ENCODE measurements around the gene KRTAP13-1. TPM values are rescaled to one million over a fixed set of nuclear protein-coding genes. Genes with fewer than 3 reads are reported as not detected.

KRTAP13-1 gene
- total RNA-seq, 1 experiment from 2014 or later = not detected

DNA sequence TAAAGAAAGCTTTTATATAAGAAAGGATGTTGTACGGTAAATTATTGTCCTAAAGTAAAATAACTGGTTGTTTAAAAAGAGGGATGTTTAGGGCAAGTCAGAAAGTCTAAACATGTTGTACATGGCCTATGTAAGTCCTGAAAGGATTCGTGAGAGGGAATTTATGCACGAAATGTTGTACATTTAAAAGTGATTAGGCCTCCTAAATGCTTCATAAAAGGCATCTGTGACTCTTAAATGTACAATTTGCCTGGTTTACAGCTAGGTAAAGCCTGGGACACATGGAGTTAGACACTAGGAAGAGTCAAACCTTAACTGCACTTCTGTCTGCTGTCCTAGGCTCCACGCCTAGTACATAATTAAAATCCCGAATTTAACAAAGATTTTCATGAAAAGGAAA is 20.2 kb downstream of the KRTAP13-1 start:
- in situ Hi-C loops (cut with HindIII; ENCODE audit: low pct_unique_long_range_greater_than_20kb, low sequenced_read_pairs) (no loop called here), intact Hi-C loops (cut with micrococcal nuclease; ENCODE audit: unreplicated experiment) (no loop called here)
- Histone ChIP-seq H3K27me3 (ENCODE audit: control insufficient read depth, insufficient read depth, low read length) (no peaks in the 10 kb centered on the region), H3K27ac (ENCODE audit: low read length) (no peak overlapping the region), H3K4me3 (ENCODE audit: low read depth in 2 of 2, low read length in 2 of 2) (no peak overlapping the region), H3K9me3 (ENCODE audit: control insufficient read depth, insufficient read depth, low read depth, low read length) (no peaks in the 10 kb centered on the region), H3K4me1 (ENCODE audit: control insufficient read depth, insufficient read depth, low read length) (no peaks in the 10 kb centered on the region), H3K36me3 (ENCODE audit: control insufficient read depth, insufficient read depth, low read length) (no peaks in the 10 kb centered on the region)
- DNase-seq (ENCODE audit: low read depth, low spot score) (no peak), ATAC-seq (no peak)
- TF ChIP-seq REST (IDR thresholded peaks at IDR 0.05; ENCODE audit: insufficient read depth in 1 of 2, low read depth in 2 of 2, low read length in 1 of 2) = no peak
- POLR2A ChIA-PET = no interaction called here
- no TSS peak for BruUV-seq (replicated peaks)
- CTCF ChIA-PET = no interaction called here

GRCh38 chr21:30425826-30426225 is 30.0 kb downstream of the KRTAP13-1 start, which contains the start of gene KRTAP13-3:
TSS of gene KRTAP13-3 (minus strand) at chr21:30425926. CDS start at chr21:30425912, 14 bp downstream.
- Histone ChIP-seq H3K9me3 (ENCODE audit: control insufficient read depth, insufficient read depth, low read depth, low read length) (no peaks in the 10 kb centered on the region), H3K4me1 (ENCODE audit: control insufficient read depth, insufficient read depth, low read length) (no peaks in the 10 kb centered on the region), H3K27me3 (ENCODE audit: control insufficient read depth, insufficient read depth, low read length) (no peaks in the 10 kb centered on the region), H3K27ac (ENCODE audit: low read length) (no peak within 1 kb of the TSS), H3K4me3 (ENCODE audit: low read depth in 2 of 2, low read length in 2 of 2) (no peak within 1 kb of the TSS), H3K36me3 (ENCODE audit: control insufficient read depth, insufficient read depth, low read length) (no peaks in the 10 kb centered on the region)
- POLR2A ChIA-PET = no interaction called here
- no peak for ATAC-seq
- no TSS peak for BruUV-seq (replicated peaks)
- intact Hi-C loops (cut with micrococcal nuclease; ENCODE audit: unreplicated experiment) (no loop called here), in situ Hi-C loops (cut with HindIII; ENCODE audit: low pct_unique_long_range_greater_than_20kb, low sequenced_read_pairs) (no loop called here)
- TF ChIP-seq SIN3A (IDR thresholded peaks at IDR 0.05; ENCODE audit: borderline replicate concordance, insufficient read depth, low read depth, low read length) (no peak), POLR2AphosphoS5 (IDR thresholded peaks at IDR 0.05; ENCODE audit: low read depth, low read length) (no peak), CTCF (IDR thresholded peaks at IDR 0.05) (no peak), REST (IDR thresholded peaks at IDR 0.05; ENCODE audit: insufficient read depth in 1 of 2, low read depth in 2 of 2, low read length in 1 of 2) (no peak), TCF7L2 (IDR thresholded peaks at IDR 0.05; ENCODE audit: low read depth, low read length) (no peak)
- DNase-seq (ENCODE audit: low read depth, low spot score) = no peak
- CTCF ChIA-PET = no interaction called here
